Subcutaneous adipose tissue (tissue), 4 donors: ENCODE measurements around the gene SH3BP2. TPM values are rescaled to one million over a fixed set of nuclear protein-coding genes. Genes with fewer than 3 reads are reported as not detected.

Experiments used
- total RNA-seq, 4 donors: library from RNA; depleted of rRNA; stranded (reverse); fragments of >200 nt; gene quantifications; one replicate each; pipeline ENCODE4 v1.1.0, GENCODE V29; 2016
- TF ChIP-seq, protein P1 (sequence below): fragments of 450-650 bp; IDR thresholded peaks from one replicate; pipeline ENCODE4 v1.5.1; 2016; ENCODE audit warnings: low read depth, mild to moderate bottlenecking, control low read depth, antibody characterized with exemption, moderate library complexity

Gene SH3BP2
- total RNA-seq, 4 donors from 2014 or later = 23.5 to 52.7 (median 43.7) TPM

DNA sequence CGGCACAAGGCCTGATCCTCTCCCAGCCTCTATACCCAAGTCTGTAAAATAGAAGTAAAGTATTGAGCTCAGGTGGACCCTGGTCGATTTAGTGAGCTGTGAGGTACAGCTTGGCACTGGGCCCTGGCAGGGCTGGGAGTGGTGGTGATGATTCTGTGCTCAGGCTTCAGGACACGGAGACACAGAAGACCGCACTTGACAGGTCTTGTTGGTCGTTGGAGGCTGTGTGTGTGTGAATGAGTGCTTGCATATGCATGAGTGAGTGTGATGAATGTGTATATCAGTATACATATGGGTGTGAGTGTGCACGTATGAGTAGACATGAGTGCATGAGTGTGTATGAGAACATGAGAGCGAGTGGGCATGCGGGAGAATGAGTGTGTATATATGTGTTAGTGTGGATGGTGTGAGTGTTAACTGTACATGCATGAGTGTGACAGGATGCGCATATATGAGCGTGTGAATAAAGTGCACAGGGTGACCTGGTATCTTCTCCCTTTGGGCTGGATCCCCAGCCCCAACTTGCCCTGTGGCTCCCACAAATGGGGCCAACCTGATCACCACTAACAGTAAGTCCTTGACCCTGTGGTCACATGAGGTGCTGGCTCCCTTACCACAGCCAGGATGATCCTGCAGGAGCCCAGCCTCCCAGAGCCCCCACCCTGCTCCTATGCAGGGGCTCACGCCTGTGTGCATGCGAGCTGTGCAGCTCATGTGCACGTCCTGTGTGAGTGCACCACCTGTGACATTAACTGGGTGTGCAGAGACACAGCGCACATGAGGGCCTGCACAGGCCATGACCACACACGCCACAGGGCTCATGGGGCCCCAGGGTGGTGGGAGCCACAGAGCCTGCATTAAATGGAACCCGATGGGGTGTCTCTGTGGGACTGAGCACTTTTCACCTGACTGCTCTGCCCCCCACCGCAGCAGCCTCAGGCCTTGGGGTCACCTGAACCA, 20.8 kb downstream of the SH3BP2 start:
- TF ChIP-seq, protein P1, sequence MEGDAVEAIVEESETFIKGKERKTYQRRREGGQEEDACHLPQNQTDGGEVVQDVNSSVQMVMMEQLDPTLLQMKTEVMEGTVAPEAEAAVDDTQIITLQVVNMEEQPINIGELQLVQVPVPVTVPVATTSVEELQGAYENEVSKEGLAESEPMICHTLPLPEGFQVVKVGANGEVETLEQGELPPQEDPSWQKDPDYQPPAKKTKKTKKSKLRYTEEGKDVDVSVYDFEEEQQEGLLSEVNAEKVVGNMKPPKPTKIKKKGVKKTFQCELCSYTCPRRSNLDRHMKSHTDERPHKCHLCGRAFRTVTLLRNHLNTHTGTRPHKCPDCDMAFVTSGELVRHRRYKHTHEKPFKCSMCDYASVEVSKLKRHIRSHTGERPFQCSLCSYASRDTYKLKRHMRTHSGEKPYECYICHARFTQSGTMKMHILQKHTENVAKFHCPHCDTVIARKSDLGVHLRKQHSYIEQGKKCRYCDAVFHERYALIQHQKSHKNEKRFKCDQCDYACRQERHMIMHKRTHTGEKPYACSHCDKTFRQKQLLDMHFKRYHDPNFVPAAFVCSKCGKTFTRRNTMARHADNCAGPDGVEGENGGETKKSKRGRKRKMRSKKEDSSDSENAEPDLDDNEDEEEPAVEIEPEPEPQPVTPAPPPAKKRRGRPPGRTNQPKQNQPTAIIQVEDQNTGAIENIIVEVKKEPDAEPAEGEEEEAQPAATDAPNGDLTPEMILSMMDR = no peak

GRCh38 chr4:2814627-2815270, 21.9 kb downstream of the SH3BP2 start:
- TF ChIP-seq, protein P1 = no peak

DNA sequence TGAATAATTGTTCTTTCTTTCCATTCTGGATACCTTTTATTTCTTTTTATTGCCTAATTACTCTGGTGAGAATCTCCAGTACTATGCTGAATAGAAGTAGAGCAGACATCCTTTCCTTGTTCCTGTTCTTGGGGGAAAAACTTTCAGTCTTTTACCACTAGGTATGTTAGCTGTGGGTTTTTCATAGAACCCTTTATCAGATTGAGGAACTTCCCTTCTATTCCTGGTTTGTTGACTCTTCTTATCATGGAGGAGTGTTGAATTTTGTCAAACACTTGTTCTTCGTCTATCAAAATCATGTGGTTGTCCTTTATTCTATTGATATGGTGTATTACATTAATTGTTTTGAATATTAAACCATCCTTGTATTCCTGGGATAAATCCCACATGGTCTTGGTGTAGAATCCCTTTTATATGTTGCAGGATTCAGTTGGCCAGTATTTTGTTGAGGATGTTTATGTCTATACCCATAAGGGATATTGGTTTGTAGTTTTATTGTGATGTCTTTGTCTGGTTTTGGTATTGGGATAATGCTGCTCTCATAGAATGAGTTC, 23.6 kb downstream of the SH3BP2 start:
- TF ChIP-seq, protein P1 = no peak

DNA sequence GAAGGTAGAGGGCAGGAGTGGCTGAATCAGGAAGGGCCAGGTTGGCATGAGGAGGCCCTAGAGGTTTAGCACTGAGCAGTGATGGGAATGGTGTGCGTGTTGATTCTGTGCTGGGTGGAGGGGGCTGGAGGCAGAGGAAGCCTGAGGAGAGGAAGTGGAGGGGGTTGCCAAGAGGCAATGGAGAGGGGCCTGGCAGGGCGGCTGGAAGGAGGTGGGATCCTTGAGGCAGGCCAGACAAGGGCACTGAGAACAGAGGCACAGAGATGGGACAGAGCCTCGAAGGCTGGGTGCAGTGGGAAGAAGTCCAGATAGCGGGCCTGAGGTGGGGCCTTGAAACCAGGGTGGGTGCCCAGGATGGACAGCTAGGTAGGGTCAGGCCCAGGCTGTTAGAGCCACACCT, 24.3 kb downstream of the SH3BP2 start:
- TF ChIP-seq, protein P1 = no peak

- TF ChIP-seq, protein P1 = no peak
These were observed 24.9 kb downstream of the SH3BP2 start for GRCh38 chr4:2817701-2818350.

DNA sequence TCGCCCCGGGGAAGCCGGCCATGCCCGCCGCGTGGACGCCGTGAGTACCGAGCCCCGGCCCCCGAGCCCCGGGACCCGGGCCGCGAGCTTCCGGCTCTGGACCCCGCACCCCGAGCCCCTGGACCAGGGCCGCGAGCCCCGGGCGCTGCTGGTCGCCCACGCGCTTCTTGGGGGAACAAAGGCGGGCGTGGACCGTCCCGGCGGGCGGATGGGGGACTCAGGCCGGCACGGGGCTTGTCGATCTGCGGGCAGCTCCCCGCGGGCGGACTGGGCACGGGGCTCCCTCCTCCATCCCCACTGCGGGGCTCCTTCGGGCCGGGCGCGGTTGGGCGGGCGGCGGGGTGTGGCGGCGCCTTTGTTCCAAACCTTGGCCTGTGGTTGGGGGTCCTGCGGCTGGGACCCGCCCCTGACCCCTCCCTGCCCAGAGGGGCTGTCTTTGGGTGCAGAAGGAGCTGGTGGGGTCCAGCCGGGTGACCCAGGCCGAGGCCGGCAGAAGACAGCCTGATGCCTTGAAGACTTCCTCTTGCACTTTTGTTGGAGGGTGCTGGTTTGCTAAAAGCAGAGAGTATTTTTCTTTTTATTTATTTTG, 25.6 kb downstream of the SH3BP2 start:
- TF ChIP-seq, protein P1 = no peak
